GM12878 (cell line): ENCODE results near the gene HS3ST5. TPM values are rescaled to one million over a fixed set of nuclear protein-coding genes. Genes with fewer than 3 reads are reported as not detected.

Experiments
- ATAC-seq: fragments of 200-7000 bp; cut with Tn5 transposase; 3 replicates; pipeline ENCODE4 v1.9.1; 2020; ENCODE audit warnings: mild to moderate bottlenecking, moderate library complexity
- BruUV-seq: library from RNA; stranded (reverse); fragments of 400-500 nt; replicated peaks from 2 replicates; lab custom pipeline; 2021; lab: Mats Ljungman, UMichigan
- CTCF ChIA-PET: fragments of 300-600 bp; sonication (Branson Sonifier 250); formaldehyde crosslinking; extraction: SDS; loops from one replicate; lab custom pipeline; 2021; ENCODE audit warnings: inconsistent platforms; lab: Yijun Ruan, JAX
- POLR2A ChIA-PET: fragments of 350-600 bp; formaldehyde crosslinking; extraction: SDS; loops from one replicate; lab custom pipeline; 2021; ENCODE audit warnings: inconsistent platforms; lab: Charles Lee
- RAD21 ChIA-PET: fragments of 300-600 bp; sonication (Branson Sonifier 250); formaldehyde crosslinking; loops from one replicate; lab custom pipeline; 2023; ENCODE audit warnings: antibody characterized with exemption; ENCODE audit not compliant: unreplicated experiment; lab: Charles Lee
- SMC1A ChIA-PET: fragments of 300-600 bp; sonication (Branson Sonifier 250); formaldehyde crosslinking; loops from one replicate; lab custom pipeline; 2023; ENCODE audit not compliant: unreplicated experiment, uncharacterized antibody; lab: Charles Lee
- DNase-seq: peaks from one replicate; pipeline ENCODE4 v3.0.0-alpha.2; 2011; ENCODE audit warnings: low read depth, low spot score
- FAIRE-seq: peaks from 3 replicates; lab custom pipeline; 2011; peaks lifted over from hg19 to GRCh38; lab: Jason Lieb, UNC
- H2AFZ ChIP-seq: 2 replicates; pipeline ENCODE4 v1.6.0; 2011; ENCODE audit warnings: low read depth, low read length, control low read depth; ENCODE audit not compliant: control insufficient read depth
- H3K27ac ChIP-seq: 2 replicates; pipeline ENCODE4 v1.5.1; 2011; ENCODE audit warnings: control low read depth; ENCODE audit not compliant: control insufficient read depth, insufficient read depth
- H3K27me3 ChIP-seq, 2 experiments: replicated peaks in 1 of 2; 2 replicates each; pipeline versions ENCODE4 v1.6.0 to v1.6.1; 2011; ENCODE audit warnings: low read length in 1 of 2; ENCODE audit not compliant: control insufficient read depth in 2 of 2, insufficient read depth in 2 of 2
- H3K36me3 ChIP-seq, 2 experiments: 2 replicates each; pipeline ENCODE4 v1.5.1; 2011; ENCODE audit warnings: low read length in 1 of 2; ENCODE audit not compliant: control insufficient read depth in 2 of 2, insufficient read depth in 2 of 2
- H3K4me1 ChIP-seq: 2 replicates; pipeline ENCODE4 v1.6.1; 2011; ENCODE audit warnings: mild to moderate bottlenecking, low read length, moderate library complexity, mixed read lengths; ENCODE audit not compliant: control insufficient read depth, insufficient read depth
- H3K4me2 ChIP-seq: 2 replicates; pipeline ENCODE4 v1.6.0; 2011; ENCODE audit warnings: control low read depth; ENCODE audit not compliant: control insufficient read depth, insufficient read depth
- H3K4me3 ChIP-seq: fragments of 200-600 bp; sonication (generic); 2 replicates; pipeline ENCODE4 v1.5.1; 2016
- H3K79me2 ChIP-seq: 2 replicates; pipeline ENCODE4 v1.6.0; 2011; ENCODE audit warnings: low read length; ENCODE audit not compliant: control insufficient read depth, insufficient read depth
- H3K9ac ChIP-seq: 2 replicates; pipeline ENCODE4 v1.8.0; 2011; ENCODE audit warnings: low read length, control low read depth, mixed read lengths; ENCODE audit not compliant: control insufficient read depth, insufficient read depth
- H3K9me3 ChIP-seq: replicated peaks from 3 replicates; pipeline ENCODE4 v1.5.1; 2011; ENCODE audit warnings: mild to moderate bottlenecking, low read length; ENCODE audit not compliant: control insufficient read depth, insufficient read depth
- H4K20me1 ChIP-seq: 2 replicates; pipeline ENCODE4 v1.6.0; 2011; ENCODE audit not compliant: control insufficient read depth, insufficient read depth
- DPF2 ChIP-seq: fragments of 450-650 bp; IDR thresholded peaks from 2 replicates; pipeline ENCODE4 v1.6.1; 2017; ENCODE audit warnings: mild to moderate bottlenecking
- HCFC1 ChIP-seq: fragments of 150-350 bp; IDR thresholded peaks from 2 replicates; pipeline ENCODE4 v1.6.1; 2014; ENCODE audit warnings: low read length
- POLR2AphosphoS2 ChIP-seq: IDR thresholded peaks from 2 replicates; pipeline ENCODE4 v1.6.1; 2011; ENCODE audit warnings: low read depth, mild to moderate bottlenecking, low read length, improper control_type of control experiment, moderate library complexity
- RCOR1 ChIP-seq: conservative IDR thresholded peaks from 2 replicates; pipeline ENCODE4 v1.6.1; 2012; ENCODE audit warnings: low read depth, low read length, improper control_type of control experiment
- SIX5 ChIP-seq: IDR thresholded peaks from 2 replicates; pipeline ENCODE4 v1.6.1; 2011; ENCODE audit warnings: mild to moderate bottlenecking, low read depth, low read length, moderate library complexity; ENCODE audit not compliant: severe bottlenecking
- TCF3 ChIP-seq: IDR thresholded peaks from 2 replicates; pipeline ENCODE4 v1.6.1; 2012; ENCODE audit warnings: low read depth, mild to moderate bottlenecking, low read length, borderline replicate concordance; ENCODE audit not compliant: insufficient read depth
- YBX1 ChIP-seq: fragments of 450-650 bp; IDR thresholded peaks from 2 replicates; pipeline ENCODE4 v1.6.1; 2016; ENCODE audit warnings: antibody characterized with exemption
- ZNF207 ChIP-seq: fragments of 450-650 bp; IDR thresholded peaks from 2 replicates; pipeline ENCODE4 v1.6.1; 2014; ENCODE audit warnings: antibody characterized with exemption, mild to moderate bottlenecking, borderline replicate concordance
- ZSCAN29 ChIP-seq: fragments of 450-650 bp; IDR thresholded peaks from 2 replicates; pipeline ENCODE4 v1.6.1; 2017; ENCODE audit warnings: mild to moderate bottlenecking, moderate library complexity
- WGBS: methylation state at CpG from one replicate; pipeline ENCODE4 v1.1.6; 2016; ENCODE audit warnings: low lambda C conversion rate; ENCODE audit not compliant: insufficient replicate concordance, insufficient coverage; ENCODE audit errors: missing lambda C conversion rate; 5-methylcytosine and 5-hydroxymethylcytosine counted together
- in situ Hi-C: fragments of 300-500 bp; cut with MboI; formaldehyde crosslinking; loops from 9 replicates; pipeline ENCODE4 v1.14.3; 2018; ENCODE audit warnings: mixed read lengths
- intact Hi-C: fragments of 100-400 bp; cut with micrococcal nuclease; formaldehyde crosslinking; loops from one replicate; pipeline ENCODE4 v1.14.2; 2022; ENCODE audit not compliant: unreplicated experiment
- polyA plus RNA-seq, 11 experiments: library from polyadenylated mRNA; depleted of rRNA in 4 of 11; unstranded in 6 of 11; stranded (reverse) in 5 of 11; fragments of >200 nt; fragmentation: Nextera tagmentation in 4 of 11; fragmentation: Illumina TruSeq in 1 of 11; extraction: Ambion mirVana in 4 of 11; extraction: Trizol in 1 of 11; gene quantifications; 1 replicate in 1 of 11; 2 replicates in 10 of 11; pipeline versions ENCODE4 v1.2.1 to v1.2.3, GENCODE V29; 2011 to 2016; ENCODE audit warnings: inconsistent platforms in 2 of 11, missing spikeins in 2 of 11, low read depth in 1 of 11
- total RNA-seq, 4 experiments: library from RNA; depleted of rRNA in 3 of 4; stranded (reverse); fragments of >200 nt in 3 of 4; fragmentation: Illumina TruSeq in 1 of 4; extraction: Trizol in 1 of 4; gene quantifications; 2 replicates each; pipeline versions ENCODE4 v1.2.1 to v1.2.3, GENCODE V29; 2013 to 2021
- TF ChIP-seq, protein P1 (sequence below), 3 experiments: IDR thresholded peaks in 2 of 3; conservative IDR thresholded peaks in 1 of 3; 2 replicates each; pipeline ENCODE4 v1.5.1; 2011; ENCODE audit warnings: low read depth in 3 of 3, low read length in 3 of 3, mild to moderate bottlenecking in 3 of 3, control low read depth in 2 of 3, moderate library complexity in 2 of 3, inconsistent platforms in 1 of 3, mixed read lengths in 1 of 3; ENCODE audit not compliant: control insufficient read depth in 2 of 3, insufficient read depth in 1 of 3; ENCODE audit errors: extremely low read depth in 1 of 3
- TF ChIP-seq, protein P2 (sequence below): IDR thresholded peaks from 2 replicates; pipeline ENCODE4 v1.6.1; 2012; ENCODE audit warnings: improper control_type of control experiment, low read depth, low read length; ENCODE audit not compliant: insufficient replicate concordance
- TF ChIP-seq, protein P3 (sequence below): fragments of 450-650 bp; IDR thresholded peaks from 2 replicates; pipeline ENCODE4 v1.6.1; 2016; ENCODE audit warnings: mild to moderate bottlenecking, moderate library complexity, borderline replicate concordance

The HS3ST5 gene
- total and polyA plus RNA-seq, 10 of the 15 experiments (the other 5 are each of a cell fraction or from before 2014, with no cell fraction given): 0.04 TPM; not detected in 9

DNA sequence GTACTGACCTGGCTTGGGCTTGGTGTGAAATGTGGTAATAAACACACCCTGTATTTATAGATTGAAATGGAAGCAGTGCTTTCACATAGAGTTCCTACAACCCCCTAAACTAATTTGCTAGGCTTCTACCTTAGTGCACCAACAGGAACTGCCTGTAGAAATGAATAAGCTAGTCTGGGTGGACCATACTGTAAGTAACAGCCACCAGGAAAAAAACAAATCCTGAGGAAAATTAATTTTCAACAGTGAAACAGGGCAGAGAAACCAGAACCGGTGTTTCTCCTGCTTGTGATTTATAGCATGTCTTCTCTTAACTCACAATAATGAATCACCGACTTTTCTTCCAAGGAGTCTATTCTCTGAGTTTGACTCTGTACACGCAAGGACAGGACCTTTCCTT is 187.1 kb downstream of the HS3ST5 start (continued):
- TF ChIP-seq POLR2AphosphoS2: no peak

DNA sequence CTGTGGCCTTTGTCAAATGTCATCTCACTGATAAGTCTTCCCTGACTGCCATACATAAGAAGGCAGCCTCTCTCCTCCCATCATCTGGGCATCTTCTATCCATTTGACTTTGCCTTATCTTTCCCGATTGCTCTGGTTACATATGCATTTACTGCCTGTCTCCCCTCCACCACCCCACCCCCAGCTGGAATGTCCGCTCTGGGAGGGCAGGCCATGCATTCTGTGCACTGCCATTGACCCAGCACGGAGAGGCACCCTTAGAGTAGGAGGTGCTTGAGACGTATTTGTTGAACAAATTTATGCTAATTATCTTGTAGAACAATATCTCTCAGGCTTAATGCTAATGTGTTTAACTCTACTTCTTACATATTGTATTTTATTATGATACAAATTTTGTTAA is 188.0 kb downstream of the HS3ST5 start:
- ChIA-PET CTCF (no interaction called here), SMC1A (no interaction called here), POLR2A (no interaction called here), RAD21 (no interaction called here)
- intact Hi-C loops (no loop called here), in situ Hi-C loops (no loop called here)
- no TSS peak for BruUV-seq
- Histone ChIP-seq H2AFZ (no peak overlapping the region), H3K4me3 (no peak overlapping the region), H3K9me3 (no peaks in the 10 kb centered on the region), H3K4me2 (no peak overlapping the region), H3K27me3 (no peaks in the 10 kb centered on the region), H3K27ac (no peak overlapping the region), H4K20me1 (no peaks in the 10 kb centered on the region), H3K9ac (no peak overlapping the region), H3K79me2 (no peaks in the 10 kb centered on the region), H3K36me3 (no peaks in the 10 kb centered on the region), H3K4me1 (0 out of 2 replicates have a peak, but pooled peaks cover 3% of the 10 kb centered on the region)
- 30% methylated on average over 4 of the region's 4 CpGs for WGBS
- DNase-seq (no peak), ATAC-seq (no peak), FAIRE-seq (no peak)
- no peak for TF ChIP-seq ZNF207
- TF ChIP-seq DPF2: no peak
- TF ChIP-seq, protein P1, sequence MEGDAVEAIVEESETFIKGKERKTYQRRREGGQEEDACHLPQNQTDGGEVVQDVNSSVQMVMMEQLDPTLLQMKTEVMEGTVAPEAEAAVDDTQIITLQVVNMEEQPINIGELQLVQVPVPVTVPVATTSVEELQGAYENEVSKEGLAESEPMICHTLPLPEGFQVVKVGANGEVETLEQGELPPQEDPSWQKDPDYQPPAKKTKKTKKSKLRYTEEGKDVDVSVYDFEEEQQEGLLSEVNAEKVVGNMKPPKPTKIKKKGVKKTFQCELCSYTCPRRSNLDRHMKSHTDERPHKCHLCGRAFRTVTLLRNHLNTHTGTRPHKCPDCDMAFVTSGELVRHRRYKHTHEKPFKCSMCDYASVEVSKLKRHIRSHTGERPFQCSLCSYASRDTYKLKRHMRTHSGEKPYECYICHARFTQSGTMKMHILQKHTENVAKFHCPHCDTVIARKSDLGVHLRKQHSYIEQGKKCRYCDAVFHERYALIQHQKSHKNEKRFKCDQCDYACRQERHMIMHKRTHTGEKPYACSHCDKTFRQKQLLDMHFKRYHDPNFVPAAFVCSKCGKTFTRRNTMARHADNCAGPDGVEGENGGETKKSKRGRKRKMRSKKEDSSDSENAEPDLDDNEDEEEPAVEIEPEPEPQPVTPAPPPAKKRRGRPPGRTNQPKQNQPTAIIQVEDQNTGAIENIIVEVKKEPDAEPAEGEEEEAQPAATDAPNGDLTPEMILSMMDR (IDR thresholded peaks at IDR 0.05 in 2 of 3, conservative IDR thresholded peaks at IDR 0.05 in 1 of 3; ENCODE audit: control insufficient read depth in 2 of 3, extremely low read depth in 1 of 3, insufficient read depth in 1 of 3, low read depth in 3 of 3, low read length in 3 of 3): no peak
- no peak for TF ChIP-seq RCOR1
- TF ChIP-seq, protein P2, sequence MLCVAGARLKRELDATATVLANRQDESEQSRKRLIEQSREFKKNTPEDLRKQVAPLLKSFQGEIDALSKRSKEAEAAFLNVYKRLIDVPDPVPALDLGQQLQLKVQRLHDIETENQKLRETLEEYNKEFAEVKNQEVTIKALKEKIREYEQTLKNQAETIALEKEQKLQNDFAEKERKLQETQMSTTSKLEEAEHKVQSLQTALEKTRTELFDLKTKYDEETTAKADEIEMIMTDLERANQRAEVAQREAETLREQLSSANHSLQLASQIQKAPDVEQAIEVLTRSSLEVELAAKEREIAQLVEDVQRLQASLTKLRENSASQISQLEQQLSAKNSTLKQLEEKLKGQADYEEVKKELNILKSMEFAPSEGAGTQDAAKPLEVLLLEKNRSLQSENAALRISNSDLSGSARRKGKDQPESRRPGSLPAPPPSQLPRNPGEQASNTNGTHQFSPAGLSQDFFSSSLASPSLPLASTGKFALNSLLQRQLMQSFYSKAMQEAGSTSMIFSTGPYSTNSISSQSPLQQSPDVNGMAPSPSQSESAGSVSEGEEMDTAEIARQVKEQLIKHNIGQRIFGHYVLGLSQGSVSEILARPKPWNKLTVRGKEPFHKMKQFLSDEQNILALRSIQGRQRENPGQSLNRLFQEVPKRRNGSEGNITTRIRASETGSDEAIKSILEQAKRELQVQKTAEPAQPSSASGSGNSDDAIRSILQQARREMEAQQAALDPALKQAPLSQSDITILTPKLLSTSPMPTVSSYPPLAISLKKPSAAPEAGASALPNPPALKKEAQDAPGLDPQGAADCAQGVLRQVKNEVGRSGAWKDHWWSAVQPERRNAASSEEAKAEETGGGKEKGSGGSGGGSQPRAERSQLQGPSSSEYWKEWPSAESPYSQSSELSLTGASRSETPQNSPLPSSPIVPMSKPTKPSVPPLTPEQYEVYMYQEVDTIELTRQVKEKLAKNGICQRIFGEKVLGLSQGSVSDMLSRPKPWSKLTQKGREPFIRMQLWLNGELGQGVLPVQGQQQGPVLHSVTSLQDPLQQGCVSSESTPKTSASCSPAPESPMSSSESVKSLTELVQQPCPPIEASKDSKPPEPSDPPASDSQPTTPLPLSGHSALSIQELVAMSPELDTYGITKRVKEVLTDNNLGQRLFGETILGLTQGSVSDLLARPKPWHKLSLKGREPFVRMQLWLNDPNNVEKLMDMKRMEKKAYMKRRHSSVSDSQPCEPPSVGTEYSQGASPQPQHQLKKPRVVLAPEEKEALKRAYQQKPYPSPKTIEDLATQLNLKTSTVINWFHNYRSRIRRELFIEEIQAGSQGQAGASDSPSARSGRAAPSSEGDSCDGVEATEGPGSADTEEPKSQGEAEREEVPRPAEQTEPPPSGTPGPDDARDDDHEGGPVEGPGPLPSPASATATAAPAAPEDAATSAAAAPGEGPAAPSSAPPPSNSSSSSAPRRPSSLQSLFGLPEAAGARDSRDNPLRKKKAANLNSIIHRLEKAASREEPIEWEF: no peak
- TF ChIP-seq SIX5: no peak
- TF ChIP-seq, protein P3, sequence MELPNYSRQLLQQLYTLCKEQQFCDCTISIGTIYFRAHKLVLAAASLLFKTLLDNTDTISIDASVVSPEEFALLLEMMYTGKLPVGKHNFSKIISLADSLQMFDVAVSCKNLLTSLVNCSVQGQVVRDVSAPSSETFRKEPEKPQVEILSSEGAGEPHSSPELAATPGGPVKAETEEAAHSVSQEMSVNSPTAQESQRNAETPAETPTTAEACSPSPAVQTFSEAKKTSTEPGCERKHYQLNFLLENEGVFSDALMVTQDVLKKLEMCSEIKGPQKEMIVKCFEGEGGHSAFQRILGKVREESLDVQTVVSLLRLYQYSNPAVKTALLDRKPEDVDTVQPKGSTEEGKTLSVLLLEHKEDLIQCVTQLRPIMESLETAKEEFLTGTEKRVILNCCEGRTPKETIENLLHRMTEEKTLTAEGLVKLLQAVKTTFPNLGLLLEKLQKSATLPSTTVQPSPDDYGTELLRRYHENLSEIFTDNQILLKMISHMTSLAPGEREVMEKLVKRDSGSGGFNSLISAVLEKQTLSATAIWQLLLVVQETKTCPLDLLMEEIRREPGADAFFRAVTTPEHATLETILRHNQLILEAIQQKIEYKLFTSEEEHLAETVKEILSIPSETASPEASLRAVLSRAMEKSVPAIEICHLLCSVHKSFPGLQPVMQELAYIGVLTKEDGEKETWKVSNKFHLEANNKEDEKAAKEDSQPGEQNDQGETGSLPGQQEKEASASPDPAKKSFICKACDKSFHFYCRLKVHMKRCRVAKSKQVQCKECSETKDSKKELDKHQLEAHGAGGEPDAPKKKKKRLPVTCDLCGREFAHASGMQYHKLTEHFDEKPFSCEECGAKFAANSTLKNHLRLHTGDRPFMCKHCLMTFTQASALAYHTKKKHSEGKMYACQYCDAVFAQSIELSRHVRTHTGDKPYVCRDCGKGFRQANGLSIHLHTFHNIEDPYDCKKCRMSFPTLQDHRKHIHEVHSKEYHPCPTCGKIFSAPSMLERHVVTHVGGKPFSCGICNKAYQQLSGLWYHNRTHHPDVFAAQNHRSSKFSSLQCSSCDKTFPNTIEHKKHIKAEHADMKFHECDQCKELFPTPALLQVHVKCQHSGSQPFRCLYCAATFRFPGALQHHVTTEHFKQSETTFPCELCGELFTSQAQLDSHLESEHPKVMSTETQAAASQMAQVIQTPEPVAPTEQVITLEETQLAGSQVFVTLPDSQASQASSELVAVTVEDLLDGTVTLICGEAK: no peak
- no peak for TF ChIP-seq TCF3
- no peak for TF ChIP-seq YBX1
- no peak for TF ChIP-seq ZSCAN29
- TF ChIP-seq HCFC1: no peak
